Measurements from ENCODE around the gene VAMP8. TPM values are rescaled to one million over a fixed set of nuclear protein-coding genes. Genes with fewer than 3 reads are reported as not detected.
"Not testable (repeated sequence)": the region's sequence is repeated elsewhere in the genome, so short reads cannot be mapped to it uniquely, and the experiment has no call there.

Gene VAMP8
- total and polyA plus RNA-seq, 2 experiments from 2014 or later: 15.7 to 39.4 TPM

DNA sequence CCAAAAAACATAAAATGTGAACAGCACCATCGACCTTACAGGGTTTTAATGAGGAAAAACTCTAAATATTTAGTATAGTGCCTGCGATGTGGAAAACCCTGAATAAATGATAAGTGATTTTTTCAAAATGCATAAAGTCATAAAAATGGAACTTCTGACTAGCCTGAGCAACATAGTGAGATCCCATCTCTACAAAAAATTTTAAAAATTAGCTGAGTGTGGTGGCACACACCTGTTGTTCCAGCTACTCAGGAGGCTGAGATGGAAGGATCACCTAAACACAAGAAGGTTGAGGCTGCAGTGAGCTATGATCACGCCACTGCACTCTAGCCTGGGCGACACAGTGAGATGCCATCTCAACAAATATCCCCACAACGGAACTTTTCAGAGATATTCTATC, 20.3 kb upstream of the VAMP8 start:
- Histone ChIP-seq H3K4me3 (no peak overlapping the region), H3K36me3 (peaks cover 15% of the 10 kb centered on the region), H3K4me1 (ENCODE audit: low read depth) (no peaks in the 10 kb centered on the region), H3K27me3 (no peaks in the 10 kb centered on the region), H3K9me3 (ENCODE audit: low read depth) (no peaks in the 10 kb centered on the region), H3K27ac (no peak overlapping the region)
- no peak for TF ChIP-seq CTCF (IDR thresholded peaks at IDR 0.05; ENCODE audit: low read depth, low read length)
- no peak for DNase-seq (ENCODE audit: low read depth in 1 of 2, low spot score in 1 of 2)

DNA sequence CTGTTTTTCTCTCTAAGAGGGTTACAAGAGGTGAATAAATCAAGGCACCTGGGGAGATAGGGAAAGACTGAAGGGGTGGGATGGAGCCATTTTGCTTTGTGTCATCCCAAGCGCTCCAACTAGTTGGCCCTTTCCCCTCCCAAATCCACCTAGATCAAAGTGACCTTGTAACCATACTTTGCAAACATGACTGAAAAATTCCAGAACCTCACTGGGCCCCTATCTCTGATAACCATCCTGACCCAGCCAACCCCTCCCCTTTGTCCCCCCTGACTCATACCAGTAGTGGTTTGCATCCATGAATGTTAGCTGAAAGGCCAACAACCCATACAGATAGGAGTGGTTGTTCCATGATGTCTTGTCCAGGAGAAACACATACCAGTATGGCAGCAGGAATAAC, 19.2 kb upstream of the VAMP8 start:
- Histone ChIP-seq H3K9me3 (ENCODE audit: low read depth) (no peaks in the 10 kb centered on the region), H3K27ac (no peak overlapping the region), H3K4me1 (ENCODE audit: low read depth) (no peaks in the 10 kb centered on the region), H3K27me3 (no peaks in the 10 kb centered on the region), H3K4me3 (no peak overlapping the region), H3K36me3 (peaks cover 8% of the 10 kb centered on the region)
- DNase-seq (ENCODE audit: low read depth in 1 of 2, low spot score in 1 of 2): no peak
- TF ChIP-seq CTCF (IDR thresholded peaks at IDR 0.05; ENCODE audit: low read depth, low read length): no peak

- H3K27me3 ChIP-seq; DNase-seq (ENCODE audit: low read depth in 1 of 2, low spot score in 1 of 2); H3K36me3 ChIP-seq; H3K9me3 ChIP-seq (ENCODE audit: low read depth); H3K4me1 ChIP-seq (ENCODE audit: low read depth); H3K27ac ChIP-seq: not testable (repeated sequence)
- H3K4me3 ChIP-seq: peak overlapping the region; percentile 89
These were observed 17.0 kb upstream of the VAMP8 start for GRCh38 chr2:85560403-85560726.

GRCh38 chr2:85560812-85561279, 16.5 kb upstream of the VAMP8 start:
- no peaks in the 10 kb centered on the region for H3K27me3 ChIP-seq
- peak overlapping the region; percentile 89 for H3K4me3 ChIP-seq
- no peak for DNase-seq (ENCODE audit: low read depth in 1 of 2, low spot score in 1 of 2)
- H3K36me3 ChIP-seq: no peaks in the 10 kb centered on the region
- no peaks in the 10 kb centered on the region for H3K4me1 ChIP-seq (ENCODE audit: low read depth)
- peak overlapping the region; percentile 95 for H3K27ac ChIP-seq
- TF ChIP-seq CTCF (IDR thresholded peaks at IDR 0.05; ENCODE audit: low read depth, low read length): no peak
- no peaks in the 10 kb centered on the region for H3K9me3 ChIP-seq (ENCODE audit: low read depth)

- TF ChIP-seq CTCF (IDR thresholded peaks at IDR 0.05; ENCODE audit: low read depth, low read length): peak; percentile 15
- no peaks in the 10 kb centered on the region for H3K9me3 ChIP-seq (ENCODE audit: low read depth)
- no peaks in the 10 kb centered on the region for H3K4me1 ChIP-seq (ENCODE audit: low read depth)
- H3K4me3 ChIP-seq: peak within 1 kb of the TSS; percentile 89
- no peaks in the 10 kb centered on the region for H3K36me3 ChIP-seq
- DNase-seq (ENCODE audit: low read depth in 1 of 2, low spot score in 1 of 2): peak; percentile 96 to 97
- H3K27me3 ChIP-seq: no peaks in the 10 kb centered on the region
- peak within 1 kb of the TSS; percentile 95 for H3K27ac ChIP-seq
These were observed 15.8 kb upstream of the VAMP8 start, which contains the start of gene GGCX for GRCh38 chr2:85561280-85562212. TSS of gene GGCX (minus strand) at chr2:85561493. CDS start at chr2:85561428, 65 bp downstream.

GRCh38 chr2:85564144-85564563, 13.2 kb upstream of the VAMP8 start:
- DNase-seq (ENCODE audit: low read depth in 1 of 2, low spot score in 1 of 2): no peak
- Histone ChIP-seq H3K9me3 (ENCODE audit: low read depth) (no peaks in the 10 kb centered on the region), H3K27ac (no peak overlapping the region), H3K4me3 (no peak overlapping the region), H3K27me3 (peaks cover 5% of the 10 kb centered on the region), H3K36me3 (no peaks in the 10 kb centered on the region), H3K4me1 (ENCODE audit: low read depth) (no peaks in the 10 kb centered on the region)
- no peak for TF ChIP-seq CTCF (IDR thresholded peaks at IDR 0.05; ENCODE audit: low read depth, low read length)

Measured in cardiac muscle cell (in vitro differentiated cells and primary cell).